Measurements from ENCODE around the gene SLC26A1.

DNA sequence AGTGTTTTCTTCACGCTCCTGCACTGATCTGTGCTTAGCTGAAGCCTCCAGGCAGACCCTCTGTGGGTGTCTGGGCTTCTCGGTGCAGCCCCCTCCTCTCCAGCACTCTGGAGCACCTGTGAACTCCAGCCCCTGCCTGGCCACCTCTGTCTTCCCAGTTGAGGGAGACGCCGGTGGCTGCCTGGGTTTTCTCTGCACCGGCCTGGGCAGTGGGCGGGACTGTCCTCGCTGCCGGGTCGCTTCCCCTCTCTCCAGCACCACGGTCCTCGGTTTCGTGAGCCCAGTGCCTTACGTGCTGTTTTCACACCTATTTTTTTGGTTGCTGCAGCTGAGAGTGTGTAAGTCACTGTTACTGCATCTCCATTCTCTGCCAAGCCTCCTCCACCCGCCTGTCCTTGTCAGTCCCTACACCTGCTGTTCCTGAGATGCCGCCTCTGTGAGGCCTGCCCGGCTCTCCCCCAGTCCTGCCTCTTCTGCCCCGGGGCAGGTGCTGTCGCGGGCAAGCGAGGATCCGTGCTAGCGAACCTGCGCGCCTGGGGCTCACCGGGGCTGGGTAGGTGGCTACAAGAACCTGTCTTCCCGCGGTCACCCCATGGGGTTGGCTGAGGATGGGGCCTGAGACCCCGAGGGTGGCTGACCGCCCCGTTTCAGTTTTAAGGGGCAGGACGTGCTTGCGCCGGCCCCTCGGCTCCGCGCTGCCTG is 15.8 kb upstream of the SLC26A1 start:
- TF ChIP-seq EP300 (IDR thresholded peaks at IDR 0.05; ENCODE audit: low read depth) (no peak), POLR2AphosphoS5 (IDR thresholded peaks at IDR 0.05) (no peak)
- TF ChIP-seq, protein P1, sequence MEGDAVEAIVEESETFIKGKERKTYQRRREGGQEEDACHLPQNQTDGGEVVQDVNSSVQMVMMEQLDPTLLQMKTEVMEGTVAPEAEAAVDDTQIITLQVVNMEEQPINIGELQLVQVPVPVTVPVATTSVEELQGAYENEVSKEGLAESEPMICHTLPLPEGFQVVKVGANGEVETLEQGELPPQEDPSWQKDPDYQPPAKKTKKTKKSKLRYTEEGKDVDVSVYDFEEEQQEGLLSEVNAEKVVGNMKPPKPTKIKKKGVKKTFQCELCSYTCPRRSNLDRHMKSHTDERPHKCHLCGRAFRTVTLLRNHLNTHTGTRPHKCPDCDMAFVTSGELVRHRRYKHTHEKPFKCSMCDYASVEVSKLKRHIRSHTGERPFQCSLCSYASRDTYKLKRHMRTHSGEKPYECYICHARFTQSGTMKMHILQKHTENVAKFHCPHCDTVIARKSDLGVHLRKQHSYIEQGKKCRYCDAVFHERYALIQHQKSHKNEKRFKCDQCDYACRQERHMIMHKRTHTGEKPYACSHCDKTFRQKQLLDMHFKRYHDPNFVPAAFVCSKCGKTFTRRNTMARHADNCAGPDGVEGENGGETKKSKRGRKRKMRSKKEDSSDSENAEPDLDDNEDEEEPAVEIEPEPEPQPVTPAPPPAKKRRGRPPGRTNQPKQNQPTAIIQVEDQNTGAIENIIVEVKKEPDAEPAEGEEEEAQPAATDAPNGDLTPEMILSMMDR (IDR thresholded peaks at IDR 0.05): no peak

Data from transverse colon (tissue), 4 donors.